SK-N-SH (cell line): ENCODE data around the gene ADAMTS5. TPM values are rescaled to one million over a fixed set of nuclear protein-coding genes. Genes with fewer than 3 reads are reported as not detected.

ENCODE experiments used
- CTCF ChIA-PET: fragments of 300-600, 350-600 bp; formaldehyde crosslinking; extraction: SDS; loops from one replicate; lab custom pipeline; 2021; lab: Yijun Ruan, JAX
- POLR2A ChIA-PET: fragments of 350-600 bp; sonication (Branson Sonifier 250); formaldehyde crosslinking; extraction: SDS; loops from one replicate; lab custom pipeline; 2020; ENCODE audit warnings: antibody characterized with exemption, inconsistent platforms; lab: Yijun Ruan, JAX
- DNase-seq: peaks from one replicate; pipeline ENCODE4 v3.0.0; 2012
- H2AFZ ChIP-seq: fragments of 200-600 bp; sonication (generic); 2 replicates; pipeline ENCODE4 v1.8.1; 2016; ENCODE audit warnings: antibody characterized with exemption, mild to moderate bottlenecking, low read depth
- H3F3A ChIP-seq: fragments of 200-600 bp; sonication (generic); replicated peaks from 2 replicates; pipeline ENCODE3; 2016; ENCODE audit warnings: antibody characterized with exemption, mild to moderate bottlenecking; ENCODE audit not compliant: insufficient read depth
- H3K27ac ChIP-seq, 2 experiments: fragments of 200-500 bp in 1 of 2; fragments of 200-600 bp in 1 of 2; sonication (Bioruptor generic) in 1 of 2; sonication (generic), shearing (Covaris generic) in 1 of 2; 2 replicates each; pipeline versions ENCODE4 v1.5.1 to v1.6.1; 2014 to 2016; ENCODE audit warnings: low read depth in 2 of 2, inconsistent platforms in 1 of 2, low read length in 1 of 2, mild to moderate bottlenecking in 1 of 2, mixed read lengths in 1 of 2
- H3K27me3 ChIP-seq: fragments of 200-600 bp; sonication (generic), shearing (Covaris generic); 2 replicates; pipeline ENCODE4 v1.6.1; 2016; ENCODE audit warnings: mixed run types; ENCODE audit not compliant: insufficient read depth
- H3K36me3 ChIP-seq, 2 experiments: fragments of 200-500 bp in 1 of 2; fragments of 200-600 bp in 1 of 2; sonication (Bioruptor generic) in 1 of 2; sonication (generic) in 1 of 2; replicated peaks in 1 of 2; 2 replicates each; pipeline versions ENCODE3 to v1.5.1; 2014 to 2016; ENCODE audit warnings: low read length in 1 of 2, mild to moderate bottlenecking in 1 of 2; ENCODE audit not compliant: insufficient read depth in 2 of 2, control insufficient read depth in 1 of 2
- H3K4me1 ChIP-seq, 2 experiments: fragments of 200-500 bp in 1 of 2; fragments of 200-600 bp in 1 of 2; sonication (Bioruptor generic) in 1 of 2; sonication (generic), shearing (Covaris generic) in 1 of 2; 2 replicates each; pipeline versions ENCODE4 v1.5.1 to v1.6.1; 2014 to 2016; ENCODE audit warnings: low read depth in 1 of 2, low read length in 1 of 2, mixed run types in 1 of 2; ENCODE audit not compliant: insufficient read depth in 2 of 2, control insufficient read depth in 1 of 2
- H3K4me2 ChIP-seq: fragments of 200-600 bp; sonication (generic), shearing (Covaris generic); 2 replicates; pipeline ENCODE4 v1.6.1; 2017; ENCODE audit warnings: mixed run types
- H3K4me3 ChIP-seq, 2 experiments: fragments of 200-500 bp in 1 of 2; fragments of 200-600 bp in 1 of 2; sonication (Bioruptor generic) in 1 of 2; sonication (generic), shearing (Covaris generic) in 1 of 2; 2 replicates each; pipeline versions ENCODE4 v1.5.1 to v1.8.1; 2014 to 2016; ENCODE audit warnings: low read depth in 2 of 2, inconsistent platforms in 1 of 2, low read length in 1 of 2, mild to moderate bottlenecking in 1 of 2, mixed read lengths in 1 of 2, moderate library complexity in 1 of 2
- H3K79me2 ChIP-seq: fragments of 200-600 bp; sonication (generic); 2 replicates; pipeline ENCODE4 v1.8.1; 2017; ENCODE audit warnings: mild to moderate bottlenecking; ENCODE audit not compliant: insufficient read depth
- H3K9ac ChIP-seq: fragments of 200-600 bp; sonication (generic); 2 replicates; pipeline ENCODE4 v1.6.1; 2017; ENCODE audit warnings: mixed run types
- H3K9me2 ChIP-seq: fragments of 200-600 bp; sonication (generic); 2 replicates; pipeline ENCODE4 v1.6.1; 2017; ENCODE audit warnings: mixed run types
- H3K9me3 ChIP-seq: fragments of 200-600 bp; sonication (generic); 2 replicates; pipeline ENCODE4 v1.6.1; 2017; ENCODE audit warnings: mixed run types, mild to moderate bottlenecking, moderate library complexity
- H4K20me1 ChIP-seq: fragments of 200-600 bp; sonication (generic); 2 replicates; pipeline ENCODE4 v1.6.1; 2017; ENCODE audit warnings: mild to moderate bottlenecking, mixed run types; ENCODE audit not compliant: insufficient read depth
- CHD2 ChIP-seq: fragments of 150-350 bp; IDR thresholded peaks from 2 replicates; pipeline ENCODE4 v1.6.1; 2018; ENCODE audit warnings: low read length; ENCODE audit not compliant: partially characterized antibody
- ELF1 ChIP-seq: IDR thresholded peaks from 2 replicates; pipeline ENCODE4 v1.4.0; 2012
- EP300 ChIP-seq, 2 experiments: IDR thresholded peaks; 2 replicates each; pipeline versions ENCODE4 v1.4.0 to v1.6.1; 2012; ENCODE audit warnings: borderline replicate concordance in 1 of 2, low read depth in 1 of 2, low read length in 1 of 2
- FOXJ3 ChIP-seq: sonication (generic); formaldehyde crosslinking; IDR thresholded peaks from 2 replicates; pipeline ENCODE4 v1.5.1; 2020; ENCODE audit warnings: mild to moderate bottlenecking, missing genetic modification reagents
- GABPA ChIP-seq: IDR thresholded peaks from 2 replicates; pipeline ENCODE4 v1.4.0; 2012; ENCODE audit warnings: low read depth, mild to moderate bottlenecking
- GATA2 ChIP-seq: sonication (generic); formaldehyde crosslinking; IDR thresholded peaks from 2 replicates; pipeline ENCODE4 v1.5.0; 2020; ENCODE audit warnings: mild to moderate bottlenecking, missing genetic modification reagents
- MXI1 ChIP-seq: IDR thresholded peaks from 2 replicates; pipeline ENCODE4 v1.6.1; 2012; ENCODE audit warnings: mild to moderate bottlenecking, low read depth, low read length, improper control_type of control experiment
- NFIC ChIP-seq: IDR thresholded peaks from 2 replicates; pipeline ENCODE4 v1.4.0; 2012; ENCODE audit warnings: borderline replicate concordance
- NRF1 ChIP-seq: IDR thresholded peaks from 2 replicates; pipeline ENCODE4 v1.6.1; 2012; ENCODE audit warnings: low read depth, mild to moderate bottlenecking, low read length
- TAF1 ChIP-seq: IDR thresholded peaks from 2 replicates; pipeline ENCODE4 v1.6.1; 2012; ENCODE audit warnings: low read depth, mild to moderate bottlenecking, low read length, moderate library complexity, borderline replicate concordance
- TCF12 ChIP-seq: IDR thresholded peaks from 2 replicates; pipeline ENCODE4 v1.4.0; 2012
- TEAD4 ChIP-seq: IDR thresholded peaks from 2 replicates; pipeline ENCODE4 v1.4.0; 2012; ENCODE audit warnings: mild to moderate bottlenecking, borderline replicate concordance; ENCODE audit not compliant: insufficient read depth
- WGBS: methylation state at CpG from one replicate; pipeline ENCODE4 v1.1.6; 2017; ENCODE audit warnings: low lambda C conversion rate; 5-methylcytosine and 5-hydroxymethylcytosine counted together
- polyA plus RNA-seq, 3 experiments: library from polyadenylated mRNA; depleted of rRNA; stranded (reverse); fragments of >200 nt; gene quantifications; 2 replicates each; pipeline ENCODE4 v1.2.3, GENCODE V29; 2012
- TF ChIP-seq, protein P1 (sequence below): IDR thresholded peaks from 2 replicates; pipeline ENCODE4 v1.4.0; 2012; ENCODE audit warnings: low read depth
- TF ChIP-seq, protein P2 (sequence below): IDR thresholded peaks from 2 replicates; pipeline ENCODE4; 2012
- TF ChIP-seq, protein P3 (sequence below): fragments of 150-350 bp; IDR thresholded peaks from 2 replicates; pipeline ENCODE4 v1.6.1; 2016; ENCODE audit warnings: mild to moderate bottlenecking, low read depth, low read length

ADAMTS5 gene
- polyA plus RNA-seq, 1 of the 3 experiments (the other 2 are of a cell fraction), result 0.90 TPM

DNA sequence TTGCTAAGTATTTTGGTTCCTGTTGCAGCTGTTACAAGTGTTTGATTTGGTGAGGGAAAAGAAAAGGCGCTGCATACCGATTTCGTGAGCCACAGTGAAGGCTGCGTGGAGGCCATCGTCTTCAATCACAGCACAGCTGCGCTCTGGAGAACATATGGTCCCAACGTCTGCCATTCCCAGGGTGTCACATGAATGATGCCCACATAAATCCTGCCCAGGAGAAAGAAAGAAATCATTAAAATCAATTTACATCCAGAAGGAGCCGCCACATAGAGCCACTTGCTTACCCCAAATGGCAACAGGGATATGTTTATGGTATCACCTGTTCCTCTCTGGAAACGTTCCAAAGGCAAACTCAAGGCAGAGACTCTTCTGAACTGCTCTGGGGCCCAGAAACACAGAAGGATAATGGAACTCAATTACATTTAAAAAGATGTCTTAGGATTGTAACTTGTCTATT is 12.2 kb downstream of the ADAMTS5 start:
- CTCF ChIA-PET, result interaction anchor here (1.6 kb wide), 1 partner anchor 73 kb away, joined by 5 read pairs; no protein-coding TSS in a partner anchor
- peaks cover 0 to 6% of the 10 kb centered on the region in 2 experiments; a peak in 2 of 4 replicates for H3K4me1 ChIP-seq
- DNase-seq, result no peak
- no peaks in the 10 kb centered on the region for H3K79me2 ChIP-seq
- POLR2A ChIA-PET, result no interaction called here
- no peaks in the 10 kb centered on the region for H3F3A ChIP-seq
- H3K4me3 ChIP-seq, result no peak overlapping the region
- no peaks in the 10 kb centered on the region for H4K20me1 ChIP-seq
- H3K4me2 ChIP-seq, result no peak overlapping the region
- no peaks in the 10 kb centered on the region for H3K9me3 ChIP-seq
- H3K36me3 ChIP-seq, result peaks cover 0 to 4% of the 10 kb centered on the region in 2 experiments
- no peak overlapping the region for H3K27ac ChIP-seq
- no peak overlapping the region for H2AFZ ChIP-seq
- no peak overlapping the region for H3K9ac ChIP-seq
- WGBS, result 89% methylated on average over 9 of the region's 9 CpGs
- H3K27me3 ChIP-seq, result no peaks in the 10 kb centered on the region
- TF ChIP-seq MXI1 (no peak), CHD2 (no peak), TEAD4 (no peak), FOXJ3 (no peak), EP300 (IDR thresholded peaks at IDR 0.05; ENCODE audit: borderline replicate concordance in 1 of 2, low read depth in 1 of 2, low read length in 1 of 2) (no peak), TAF1 (no peak), NRF1 (no peak), GATA2 (CRISPR knock-in tag) (no peak), NFIC (no peak), TCF12 (no peak), GABPA (no peak), ELF1 (no peak)
- TF ChIP-seq, protein P1, sequence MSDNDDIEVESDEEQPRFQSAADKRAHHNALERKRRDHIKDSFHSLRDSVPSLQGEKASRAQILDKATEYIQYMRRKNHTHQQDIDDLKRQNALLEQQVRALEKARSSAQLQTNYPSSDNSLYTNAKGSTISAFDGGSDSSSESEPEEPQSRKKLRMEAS, result no peak
- TF ChIP-seq, protein P2, sequence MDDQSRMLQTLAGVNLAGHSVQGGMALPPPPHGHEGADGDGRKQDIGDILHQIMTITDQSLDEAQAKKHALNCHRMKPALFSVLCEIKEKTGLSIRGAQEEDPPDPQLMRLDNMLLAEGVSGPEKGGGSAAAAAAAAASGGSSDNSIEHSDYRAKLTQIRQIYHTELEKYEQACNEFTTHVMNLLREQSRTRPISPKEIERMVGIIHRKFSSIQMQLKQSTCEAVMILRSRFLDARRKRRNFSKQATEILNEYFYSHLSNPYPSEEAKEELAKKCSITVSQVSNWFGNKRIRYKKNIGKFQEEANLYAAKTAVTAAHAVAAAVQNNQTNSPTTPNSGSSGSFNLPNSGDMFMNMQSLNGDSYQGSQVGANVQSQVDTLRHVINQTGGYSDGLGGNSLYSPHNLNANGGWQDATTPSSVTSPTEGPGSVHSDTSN, result no peak
- TF ChIP-seq, protein P3, sequence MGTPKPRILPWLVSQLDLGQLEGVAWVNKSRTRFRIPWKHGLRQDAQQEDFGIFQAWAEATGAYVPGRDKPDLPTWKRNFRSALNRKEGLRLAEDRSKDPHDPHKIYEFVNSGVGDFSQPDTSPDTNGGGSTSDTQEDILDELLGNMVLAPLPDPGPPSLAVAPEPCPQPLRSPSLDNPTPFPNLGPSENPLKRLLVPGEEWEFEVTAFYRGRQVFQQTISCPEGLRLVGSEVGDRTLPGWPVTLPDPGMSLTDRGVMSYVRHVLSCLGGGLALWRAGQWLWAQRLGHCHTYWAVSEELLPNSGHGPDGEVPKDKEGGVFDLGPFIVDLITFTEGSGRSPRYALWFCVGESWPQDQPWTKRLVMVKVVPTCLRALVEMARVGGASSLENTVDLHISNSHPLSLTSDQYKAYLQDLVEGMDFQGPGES, result no peak
- no peaks in the 10 kb centered on the region for H3K9me2 ChIP-seq

DNA sequence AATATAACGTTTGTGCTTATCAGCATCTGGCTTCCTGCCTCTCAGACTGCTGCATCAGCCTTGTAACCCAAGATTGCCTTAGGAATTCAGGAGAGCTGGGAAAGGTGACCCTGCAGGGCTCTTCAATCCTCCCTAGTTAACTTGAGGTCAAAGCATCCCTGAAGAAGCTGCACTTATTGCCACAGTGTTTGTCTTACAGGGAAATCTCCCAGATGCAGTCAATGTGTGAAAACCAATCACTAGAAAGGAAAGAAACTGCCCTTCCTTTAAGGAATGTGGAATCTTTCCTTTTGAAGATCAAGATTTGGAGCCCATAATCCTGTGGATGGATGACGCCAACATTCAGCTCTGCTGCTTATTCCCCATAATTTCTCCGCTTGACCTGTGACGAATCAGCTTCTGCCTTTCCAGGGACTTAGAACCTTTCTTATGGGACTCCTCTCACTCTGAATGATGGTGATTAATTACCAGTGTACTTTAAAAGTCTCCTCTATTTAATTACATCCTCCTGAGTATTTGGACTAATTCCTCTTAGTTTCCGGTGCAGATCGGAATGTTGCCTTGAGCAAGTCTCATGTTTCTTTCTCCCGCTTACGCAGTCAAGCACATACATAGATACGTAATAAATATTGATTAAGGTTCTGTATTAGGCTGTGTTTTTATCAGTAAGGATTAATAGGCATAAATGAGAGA is 14.4 kb downstream of the ADAMTS5 start:
- Histone ChIP-seq H3K9me2 (no peaks in the 10 kb centered on the region), H3K4me2 (no peak overlapping the region), H2AFZ (no peak overlapping the region), H3K4me3 (no peak overlapping the region), H3K4me1 (peaks cover 0 to 6% of the 10 kb centered on the region in 2 experiments; a peak in 2 of 4 replicates), H3K9ac (no peak overlapping the region), H4K20me1 (no peaks in the 10 kb centered on the region), H3K79me2 (no peaks in the 10 kb centered on the region), H3K27me3 (no peaks in the 10 kb centered on the region), H3K9me3 (no peaks in the 10 kb centered on the region), H3F3A (no peaks in the 10 kb centered on the region), H3K36me3 (peaks cover 0 to 10% of the 10 kb centered on the region in 2 experiments), H3K27ac (no peak overlapping the region)
- no peak for DNase-seq
- POLR2A ChIA-PET, result no interaction called here
- CTCF ChIA-PET, result interaction anchor here (1.2 kb wide), 2 partner anchors 9 to 14 kb away, joined by 3 to 4 read pairs; partner anchors contain the start of gene ADAMTS5
- TF ChIP-seq, protein P2, result no peak
- WGBS, result 80% methylated on average over 9 of the region's 9 CpGs
